ENCODE data around the gene PLN.

The PLN gene

GRCh38 chr6:118524686-118525085 is 23.4 kb upstream of the PLN start:
- TF ChIP-seq, protein P1, sequence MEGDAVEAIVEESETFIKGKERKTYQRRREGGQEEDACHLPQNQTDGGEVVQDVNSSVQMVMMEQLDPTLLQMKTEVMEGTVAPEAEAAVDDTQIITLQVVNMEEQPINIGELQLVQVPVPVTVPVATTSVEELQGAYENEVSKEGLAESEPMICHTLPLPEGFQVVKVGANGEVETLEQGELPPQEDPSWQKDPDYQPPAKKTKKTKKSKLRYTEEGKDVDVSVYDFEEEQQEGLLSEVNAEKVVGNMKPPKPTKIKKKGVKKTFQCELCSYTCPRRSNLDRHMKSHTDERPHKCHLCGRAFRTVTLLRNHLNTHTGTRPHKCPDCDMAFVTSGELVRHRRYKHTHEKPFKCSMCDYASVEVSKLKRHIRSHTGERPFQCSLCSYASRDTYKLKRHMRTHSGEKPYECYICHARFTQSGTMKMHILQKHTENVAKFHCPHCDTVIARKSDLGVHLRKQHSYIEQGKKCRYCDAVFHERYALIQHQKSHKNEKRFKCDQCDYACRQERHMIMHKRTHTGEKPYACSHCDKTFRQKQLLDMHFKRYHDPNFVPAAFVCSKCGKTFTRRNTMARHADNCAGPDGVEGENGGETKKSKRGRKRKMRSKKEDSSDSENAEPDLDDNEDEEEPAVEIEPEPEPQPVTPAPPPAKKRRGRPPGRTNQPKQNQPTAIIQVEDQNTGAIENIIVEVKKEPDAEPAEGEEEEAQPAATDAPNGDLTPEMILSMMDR (conservative IDR thresholded peaks at IDR 0.05; ENCODE audit: low read length): no peak
- no peak for DNase-seq (ENCODE audit: low read depth)

DNA sequence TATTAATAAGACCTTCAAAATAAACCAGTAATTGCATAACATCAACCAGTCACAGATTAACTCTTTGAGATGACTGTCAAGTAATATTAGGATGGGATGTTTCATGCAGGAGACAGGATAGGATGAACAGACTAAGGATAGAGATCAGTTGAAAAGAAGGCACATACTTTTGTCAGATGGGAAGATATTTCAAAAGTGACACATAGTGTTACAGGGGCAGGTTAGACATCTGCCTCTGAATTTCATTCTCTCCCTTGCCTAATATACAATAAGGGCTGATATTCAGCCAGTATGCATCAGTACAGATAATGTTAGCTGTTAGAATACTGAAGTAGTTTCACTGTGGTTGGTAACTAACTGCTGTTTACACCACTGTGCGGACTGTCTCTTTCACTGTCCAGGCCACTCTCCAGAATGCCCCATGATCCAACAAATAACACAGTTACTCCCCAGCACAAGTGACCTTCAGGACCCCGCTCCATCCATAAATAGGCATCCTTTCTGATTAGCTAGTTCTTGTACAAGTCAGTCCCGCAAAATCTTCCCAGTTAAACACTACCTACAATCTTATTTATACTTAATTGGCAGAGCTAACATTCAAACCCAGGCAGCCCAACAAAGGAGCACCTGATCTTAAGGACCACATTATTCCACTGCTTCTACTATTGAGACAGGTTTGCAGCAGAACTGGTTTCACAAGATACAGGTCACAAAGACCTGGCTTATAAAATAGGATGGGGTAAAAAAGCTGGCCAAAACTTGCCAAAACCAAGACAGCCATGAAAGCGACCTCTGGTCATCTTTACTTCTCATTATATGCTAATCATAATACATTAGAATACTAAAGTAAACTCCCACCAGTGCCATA is 21.9 kb upstream of the PLN start:
- H3K4me3 ChIP-seq (ENCODE audit: low read length): no peak overlapping the region
- DNase-seq (ENCODE audit: low read depth): no peak
- TF ChIP-seq, protein P1 (conservative IDR thresholded peaks at IDR 0.05; ENCODE audit: low read length): no peak

More at GRCh38 chr6:118524686-118525085, 23.4 kb upstream of the PLN start:
- no peak overlapping the region for H3K4me3 ChIP-seq (ENCODE audit: low read length)

DNA sequence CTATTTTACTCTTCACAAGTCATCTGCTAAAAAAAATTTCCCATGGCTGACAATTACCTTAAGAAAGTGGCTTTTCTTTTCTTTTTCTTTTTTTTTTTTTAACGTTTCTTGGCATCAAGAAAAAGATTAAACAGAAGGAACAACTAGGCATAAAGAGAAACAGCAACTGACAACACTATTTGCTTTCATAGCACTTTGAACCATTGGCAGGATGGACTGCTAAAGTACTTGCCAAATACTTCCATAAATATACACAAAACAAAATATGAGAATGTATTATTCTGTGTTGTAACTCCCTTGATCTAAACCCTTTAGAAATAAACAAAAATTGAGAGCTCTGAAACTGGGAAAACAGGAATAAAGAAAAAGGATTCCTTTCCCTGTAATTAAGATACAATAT is 20.0 kb upstream of the PLN start:
- H3K4me3 ChIP-seq (ENCODE audit: low read length): no peak overlapping the region
- DNase-seq (ENCODE audit: low read depth): no peak
- TF ChIP-seq, protein P1 (conservative IDR thresholded peaks at IDR 0.05; ENCODE audit: low read length): no peak

- no peak for DNase-seq (ENCODE audit: low read depth)
- no peak overlapping the region for H3K4me3 ChIP-seq (ENCODE audit: low read length)
- TF ChIP-seq, protein P1 (conservative IDR thresholded peaks at IDR 0.05; ENCODE audit: low read length): no peak
These were observed 18.3 kb upstream of the PLN start for GRCh38 chr6:118529756-118530155.

GRCh38 chr6:118530942-118531341 is 17.2 kb upstream of the PLN start:
- H3K4me3 ChIP-seq (ENCODE audit: low read length): no peak overlapping the region
- TF ChIP-seq, protein P1 (conservative IDR thresholded peaks at IDR 0.05; ENCODE audit: low read length): no peak
- DNase-seq (ENCODE audit: low read depth): no peak

DNA sequence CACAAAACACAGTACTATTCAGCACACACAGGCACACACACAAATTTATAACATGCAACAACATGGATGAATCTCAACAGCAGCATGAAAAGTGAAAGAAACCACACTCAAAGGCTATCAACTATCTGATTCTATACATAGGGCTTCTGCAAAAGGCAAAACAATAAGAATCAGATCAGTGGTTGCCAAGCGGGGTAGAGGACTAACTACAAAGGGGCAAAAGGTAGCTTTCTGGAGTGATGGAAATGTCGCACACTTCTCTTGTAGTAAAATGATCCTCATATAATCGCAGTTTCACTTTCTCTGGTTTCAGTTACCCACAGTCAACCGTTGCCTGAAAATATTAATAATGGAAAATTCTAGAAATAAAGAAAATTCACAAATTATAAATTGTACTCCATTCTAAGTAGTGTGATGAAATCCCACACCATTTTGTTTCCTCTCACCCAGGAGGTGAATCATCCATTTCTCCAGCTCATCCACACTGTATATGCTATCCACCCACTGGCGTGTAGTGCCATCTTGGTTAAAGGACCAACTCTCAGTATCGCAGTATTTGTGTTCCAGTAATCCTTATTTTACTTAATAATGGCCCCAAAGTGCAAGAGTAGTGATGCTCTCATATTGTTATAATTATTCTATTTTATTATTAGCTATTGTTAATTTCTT is 12.8 kb upstream of the PLN start:
- DNase-seq (ENCODE audit: low read depth): no peak
- TF ChIP-seq, protein P1 (conservative IDR thresholded peaks at IDR 0.05; ENCODE audit: low read length): no peak
- no peak overlapping the region for H3K4me3 ChIP-seq (ENCODE audit: low read length)

DNA sequence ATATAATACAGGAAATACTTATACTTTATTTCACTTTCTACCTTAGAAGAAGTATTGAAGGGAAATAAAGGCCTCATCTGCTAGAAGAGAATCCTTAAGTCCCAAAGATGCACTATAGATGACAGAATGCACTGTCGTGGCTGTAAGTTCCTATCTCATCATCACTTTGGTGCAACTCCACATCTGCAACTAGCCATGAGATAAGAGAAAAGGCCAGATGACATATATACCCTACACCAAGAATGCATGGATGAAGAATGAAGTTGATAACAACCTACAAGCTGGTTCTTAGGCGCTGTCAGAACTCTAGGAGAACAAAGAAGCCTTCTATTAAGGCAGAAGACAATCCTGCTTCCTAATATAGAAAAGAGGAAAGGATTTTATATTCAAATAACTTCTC is 11.6 kb upstream of the PLN start:
- DNase-seq (ENCODE audit: low read depth): no peak
- TF ChIP-seq, protein P1 (conservative IDR thresholded peaks at IDR 0.05; ENCODE audit: low read length): no peak
- H3K4me3 ChIP-seq (ENCODE audit: low read length): no peak overlapping the region

Data from AG10803 (cell line).